LNCaP clone FGC (cell line): ENCODE measurements around the gene TRPV2.

ENCODE experiments used
- DNase-seq: peaks from one replicate; pipeline ENCODE4 v3.0.0-alpha.2; 2011; ENCODE audit warnings: low read depth
- H3K4me3 ChIP-seq: 2 replicates; pipeline ENCODE4 v1.5.1; 2011; ENCODE audit warnings: mild to moderate bottlenecking, low read depth, low read length, control low read depth
- TF ChIP-seq, protein P1 (sequence below): IDR thresholded peaks from 2 replicates; pipeline ENCODE4 v1.5.1; 2012; ENCODE audit warnings: mild to moderate bottlenecking; ENCODE audit not compliant: control insufficient read depth, insufficient read depth; ENCODE audit errors: extremely low read depth

TRPV2 gene

DNA sequence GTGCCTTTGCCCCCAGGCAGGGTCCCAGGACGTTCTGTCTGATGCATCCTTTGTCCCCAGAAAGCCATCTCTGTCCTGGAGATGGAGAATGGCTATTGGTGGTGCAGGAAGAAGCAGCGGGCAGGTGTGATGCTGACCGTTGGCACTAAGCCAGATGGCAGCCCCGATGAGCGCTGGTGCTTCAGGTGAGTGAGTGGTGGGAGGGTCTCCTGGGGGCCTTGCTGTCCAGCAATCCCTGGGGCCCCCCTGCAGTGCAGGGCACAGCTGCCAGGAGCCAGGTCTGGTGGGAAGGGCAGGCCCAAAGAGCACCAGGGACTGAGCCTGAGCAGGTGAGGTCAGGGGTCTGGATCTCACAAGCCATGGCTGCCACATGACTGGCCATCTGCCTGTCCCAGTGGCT, 18.1 kb downstream of the TRPV2 start:
- no peak overlapping the region for H3K4me3 ChIP-seq
- DNase-seq, result no peak
- TF ChIP-seq, protein P1, sequence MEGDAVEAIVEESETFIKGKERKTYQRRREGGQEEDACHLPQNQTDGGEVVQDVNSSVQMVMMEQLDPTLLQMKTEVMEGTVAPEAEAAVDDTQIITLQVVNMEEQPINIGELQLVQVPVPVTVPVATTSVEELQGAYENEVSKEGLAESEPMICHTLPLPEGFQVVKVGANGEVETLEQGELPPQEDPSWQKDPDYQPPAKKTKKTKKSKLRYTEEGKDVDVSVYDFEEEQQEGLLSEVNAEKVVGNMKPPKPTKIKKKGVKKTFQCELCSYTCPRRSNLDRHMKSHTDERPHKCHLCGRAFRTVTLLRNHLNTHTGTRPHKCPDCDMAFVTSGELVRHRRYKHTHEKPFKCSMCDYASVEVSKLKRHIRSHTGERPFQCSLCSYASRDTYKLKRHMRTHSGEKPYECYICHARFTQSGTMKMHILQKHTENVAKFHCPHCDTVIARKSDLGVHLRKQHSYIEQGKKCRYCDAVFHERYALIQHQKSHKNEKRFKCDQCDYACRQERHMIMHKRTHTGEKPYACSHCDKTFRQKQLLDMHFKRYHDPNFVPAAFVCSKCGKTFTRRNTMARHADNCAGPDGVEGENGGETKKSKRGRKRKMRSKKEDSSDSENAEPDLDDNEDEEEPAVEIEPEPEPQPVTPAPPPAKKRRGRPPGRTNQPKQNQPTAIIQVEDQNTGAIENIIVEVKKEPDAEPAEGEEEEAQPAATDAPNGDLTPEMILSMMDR, result no peak

GRCh38 chr17:16434662-16435061, 19.3 kb downstream of the TRPV2 start:
- H3K4me3 ChIP-seq, result no peak overlapping the region
- DNase-seq, result no peak
- TF ChIP-seq, protein P1, result no peak

DNA sequence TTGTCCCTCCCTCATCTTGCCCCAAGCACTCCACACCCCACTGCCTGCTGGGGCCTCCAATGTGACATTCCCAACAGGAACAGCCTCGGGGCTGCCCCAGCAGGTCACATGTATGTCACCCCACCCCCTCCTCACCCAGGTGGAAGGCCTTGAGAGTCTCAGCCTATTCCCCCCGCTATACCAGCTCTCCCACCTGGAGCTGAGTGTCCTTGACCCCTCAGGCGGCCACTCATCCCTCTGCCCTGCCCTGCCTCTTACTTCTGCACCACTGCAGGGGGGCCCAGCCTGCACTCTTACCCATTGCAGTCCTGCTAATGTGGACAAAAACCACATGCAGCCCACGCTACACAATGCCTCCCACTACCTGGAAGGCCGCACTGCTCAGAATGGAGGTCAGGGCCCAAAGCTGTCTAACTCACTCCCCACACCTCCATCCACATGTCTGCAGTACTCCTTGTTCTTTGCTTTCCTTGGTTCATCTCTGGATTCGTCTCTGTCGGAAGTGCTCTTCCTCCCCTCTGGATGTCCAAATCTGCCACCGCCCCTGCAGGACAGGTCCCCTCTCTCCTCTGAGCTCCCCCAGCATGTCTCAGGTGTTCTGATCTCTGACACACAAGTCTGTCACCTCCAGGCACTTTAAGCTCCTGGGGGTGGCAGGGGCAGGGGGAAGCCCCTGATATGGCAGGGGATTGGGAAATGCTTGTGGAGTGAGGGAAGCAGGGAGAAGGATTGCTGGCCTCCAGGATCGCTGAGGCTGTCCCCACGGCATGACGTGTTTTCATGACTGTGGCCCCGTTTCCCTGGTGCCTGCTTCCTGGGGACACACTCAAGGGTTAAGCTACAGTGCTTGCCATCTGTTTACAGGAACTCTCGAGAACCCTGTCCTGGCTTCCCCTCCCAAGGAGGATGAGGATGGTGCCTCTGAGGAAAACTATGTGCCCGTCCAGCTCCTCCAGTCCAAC, 20.8 kb downstream of the TRPV2 start:
- TF ChIP-seq, protein P1, result no peak
- no peak for DNase-seq
- H3K4me3 ChIP-seq, result no peak overlapping the region

DNA sequence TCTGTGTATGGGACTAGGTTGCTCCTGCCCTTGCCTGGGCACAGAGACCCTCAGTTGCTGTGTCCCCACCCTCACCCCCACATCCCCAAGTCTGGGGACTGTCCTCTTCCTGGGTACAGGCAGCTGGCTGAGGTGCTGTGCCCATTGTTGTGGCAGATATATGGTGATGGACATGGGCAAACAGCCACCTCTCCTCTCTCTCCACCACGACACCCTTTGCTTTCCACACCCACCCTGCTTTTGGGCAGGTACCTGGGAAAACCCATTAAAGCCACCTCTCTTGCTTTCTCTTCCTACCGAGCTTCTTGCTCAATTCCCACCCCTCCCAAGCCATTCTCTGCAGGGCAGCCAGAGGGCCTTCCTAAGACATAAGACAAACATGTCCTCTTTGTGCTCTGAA, 21.7 kb downstream of the TRPV2 start:
- no peak for DNase-seq

GRCh38 chr17:16438173-16438556, 22.8 kb downstream of the TRPV2 start:
- TF ChIP-seq, protein P1, result no peak
- DNase-seq, result no peak
- peak overlapping the region; percentile 88 for H3K4me3 ChIP-seq

More for the DNA sequence above, 21.7 kb downstream of the TRPV2 start:
- no peak overlapping the region for H3K4me3 ChIP-seq
- TF ChIP-seq, protein P1, result no peak

DNA sequence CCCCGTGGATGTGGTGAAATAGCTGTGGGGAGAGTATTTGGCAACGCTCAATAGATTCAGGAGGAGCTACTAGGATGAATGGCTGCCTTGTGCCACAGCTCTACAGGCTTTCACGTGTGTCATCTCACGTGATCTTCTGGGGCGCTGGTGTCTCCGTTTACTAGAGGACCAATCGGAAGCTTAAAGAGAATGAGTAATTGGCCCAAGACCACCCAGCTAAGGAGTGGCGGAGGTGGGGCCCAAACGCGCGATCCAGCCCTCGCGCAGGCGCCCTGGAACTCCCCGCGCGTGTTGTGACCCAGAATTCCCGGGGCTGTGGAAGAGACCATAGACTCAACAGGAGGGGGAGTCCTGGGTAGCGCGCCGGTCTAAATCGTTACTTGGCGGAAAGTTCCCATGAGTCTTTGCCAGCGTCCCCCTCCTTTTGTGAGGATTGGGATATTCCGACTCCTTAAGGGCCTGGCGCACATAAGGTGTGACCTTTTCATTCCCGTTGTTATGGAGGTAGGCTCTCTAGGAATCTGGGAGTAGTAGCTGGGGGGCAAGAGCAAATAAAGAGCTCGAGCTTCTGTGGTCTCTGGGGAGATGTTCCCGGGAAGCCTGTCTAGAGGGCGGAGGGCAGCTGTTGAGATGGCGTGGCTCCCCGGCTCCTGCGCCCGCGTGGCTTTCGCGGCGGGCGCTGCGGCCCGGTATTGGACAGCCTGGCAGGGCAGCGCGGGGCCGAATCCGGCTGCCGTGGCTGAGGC, 23.4 kb downstream of the TRPV2 start:
- peak; percentile 99 for DNase-seq
- TF ChIP-seq, protein P1, result no peak
- H3K4me3 ChIP-seq, result peak overlapping the region; percentile 88
